PC-9 (cell line): ENCODE results near the gene ASB16. TPM values are rescaled to one million over a fixed set of nuclear protein-coding genes. Genes with fewer than 3 reads are reported as not detected.

Source experiments
- BruUV-seq: library from RNA; stranded (reverse); fragments of 400-500 nt; replicated peaks from 2 replicates; lab custom pipeline; 2021; lab: Mats Ljungman, UMichigan
- CTCF ChIA-PET: fragments of 300-600 bp; sonication (Branson Sonifier 250); formaldehyde crosslinking; loops from one replicate; lab custom pipeline; 2022; ENCODE audit warnings: antibody characterized with exemption; lab: Charles Lee
- POLR2A ChIA-PET: fragments of 300-600 bp; sonication (Branson Sonifier 250); formaldehyde crosslinking; loops from one replicate; lab custom pipeline; 2022; ENCODE audit warnings: antibody characterized with exemption; ENCODE audit not compliant: unreplicated experiment; lab: Charles Lee
- DNase-seq, 2 experiments: peaks; one replicate each; pipeline versions ENCODE4 v3.0.0 to v3.0.0-alpha.2; 2015 to 2022; ENCODE audit warnings: mixed read lengths in 1 of 2
- H2AFZ ChIP-seq: fragments of 200-600 bp; sonication (generic); 2 replicates; pipeline ENCODE4 v1.8.1; 2017; ENCODE audit warnings: antibody characterized with exemption
- H3F3A ChIP-seq: fragments of 200-600 bp; sonication (generic); 2 replicates; pipeline ENCODE4 v1.8.1; 2017; ENCODE audit warnings: antibody characterized with exemption, mild to moderate bottlenecking, low read depth; ENCODE audit not compliant: insufficient read depth
- H3K27ac ChIP-seq: fragments of 200-600 bp; sonication (generic); 2 replicates; pipeline ENCODE4 v1.6.1; 2016; ENCODE audit warnings: mixed run types
- H3K27me3 ChIP-seq: fragments of 200-600 bp; sonication (generic); 2 replicates; pipeline ENCODE4 v1.6.1; 2016; ENCODE audit warnings: low read depth, mixed run types; ENCODE audit not compliant: insufficient read depth
- H3K36me3 ChIP-seq: fragments of 200-600 bp; sonication (generic); 2 replicates; pipeline ENCODE4 v1.6.1; 2016; ENCODE audit warnings: low read depth, mixed run types
- H3K4me1 ChIP-seq: fragments of 200-600 bp; sonication (generic); replicated peaks from 2 replicates; pipeline ENCODE4 v1.6.1; 2016; ENCODE audit warnings: mixed run types; ENCODE audit not compliant: insufficient read depth
- H3K4me2 ChIP-seq: fragments of 200-600 bp; sonication (generic); 2 replicates; pipeline ENCODE4 v1.6.1; 2017; ENCODE audit warnings: mixed run types
- H3K4me3 ChIP-seq: fragments of 200-600 bp; sonication (generic); 2 replicates; pipeline ENCODE4 v1.6.1; 2016; ENCODE audit warnings: mixed run types
- H3K79me2 ChIP-seq: fragments of 200-600 bp; sonication (generic); 2 replicates; pipeline ENCODE4 v1.6.1; 2017; ENCODE audit warnings: low read depth, mixed run types
- H3K9me2 ChIP-seq: fragments of 200-600 bp; sonication (generic); 2 replicates; pipeline ENCODE4 v1.8.1; 2017; ENCODE audit warnings: mild to moderate bottlenecking; ENCODE audit not compliant: insufficient read depth
- H3K9me3 ChIP-seq: fragments of 200-600 bp; sonication (generic); 2 replicates; pipeline ENCODE4 v1.8.1; 2016; ENCODE audit warnings: low read depth; ENCODE audit not compliant: insufficient read depth
- H4K20me1 ChIP-seq: fragments of 200-600 bp; sonication (generic); 2 replicates; pipeline ENCODE4 v1.8.1; 2017; ENCODE audit not compliant: insufficient read depth
- CTCF ChIP-seq: fragments of 200-600 bp; sonication (generic); conservative IDR thresholded peaks from 2 replicates; pipeline ENCODE4 v1.6.1; 2017; ENCODE audit warnings: mixed run types, antibody characterized with exemption, mild to moderate bottlenecking, moderate library complexity
- EZH2 ChIP-seq: fragments of 200-600 bp; sonication (generic); IDR thresholded peaks from 2 replicates; pipeline ENCODE4 v1.8.0; 2017; ENCODE audit warnings: antibody characterized with exemption, low read depth
- intact Hi-C: fragments of 100-400 bp; cut with micrococcal nuclease; formaldehyde crosslinking; loops from one replicate; pipeline ENCODE4 v1.10.0; 2022; ENCODE audit not compliant: unreplicated experiment
- total RNA-seq: library from RNA; stranded (reverse); gene quantifications from 2 replicates; pipeline ENCODE4 v1.2.3, GENCODE V29; 2021

ASB16 gene
- total RNA-seq, 1 experiment from 2014 or later: not detected

DNA sequence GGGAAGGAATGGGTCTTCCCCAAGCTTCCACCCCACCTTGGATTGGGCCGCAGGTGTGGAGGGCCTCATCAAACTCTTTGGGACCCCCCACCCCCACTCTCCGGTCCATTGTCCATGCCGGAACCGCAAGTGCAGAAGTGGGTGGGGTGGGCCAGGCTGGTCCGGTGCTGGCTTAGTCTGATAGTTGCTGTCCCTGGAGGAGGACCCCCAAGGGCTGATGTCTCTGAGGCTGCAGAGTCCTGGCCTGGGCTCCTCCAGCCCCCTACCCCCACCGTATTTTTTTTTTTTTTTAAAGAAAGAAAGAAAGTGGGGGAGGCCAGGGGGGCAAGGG is 36.3 kb downstream of the ASB16 start:
- H4K20me1 ChIP-seq: no peaks in the 10 kb centered on the region
- no peak for DNase-seq
- H3K4me1 ChIP-seq: peaks cover 40% of the 10 kb centered on the region
- H2AFZ ChIP-seq: no peak overlapping the region
- no peaks in the 10 kb centered on the region for H3K27me3 ChIP-seq
- H3K36me3 ChIP-seq: peaks cover 19% of the 10 kb centered on the region; the same call in 1 of the 2 replicates
- H3K9me2 ChIP-seq: no peaks in the 10 kb centered on the region
- no peak overlapping the region for H3K4me3 ChIP-seq
- TF ChIP-seq EZH2 (no peak), CTCF (no peak)
- intact Hi-C loops: no loop called here
- H3K27ac ChIP-seq: no peak overlapping the region
- BruUV-seq: no TSS peak
- H3K4me2 ChIP-seq: no peak overlapping the region
- no peaks in the 10 kb centered on the region for H3K9me3 ChIP-seq
- ChIA-PET CTCF (interaction anchor here (0.5 kb wide), 1 partner anchor 60 kb away, joined by 3 read pairs; no protein-coding TSS in a partner anchor), POLR2A (no interaction called here)
- 0 out of 2 replicates have a peak, but pooled peaks cover under 1% of the 10 kb centered on the region for H3K79me2 ChIP-seq
- peaks cover 64% of the 10 kb centered on the region for H3F3A ChIP-seq

GRCh38 chr17:44207319-44207718 is 36.8 kb downstream of the ASB16 start:
- intact Hi-C loops: no loop called here
- H3K4me1 ChIP-seq: peaks cover 40% of the 10 kb centered on the region
- no peaks in the 10 kb centered on the region for H3K79me2 ChIP-seq
- DNase-seq: no peak
- no peak overlapping the region for H3K27ac ChIP-seq
- H3K4me3 ChIP-seq: no peak overlapping the region
- H3K9me2 ChIP-seq: no peaks in the 10 kb centered on the region
- H3K36me3 ChIP-seq: peaks cover 19% of the 10 kb centered on the region; the same call in 1 of the 2 replicates
- ChIA-PET POLR2A (no interaction called here), CTCF (no interaction called here)
- no peaks in the 10 kb centered on the region for H3K27me3 ChIP-seq
- no peak overlapping the region for H3K4me2 ChIP-seq
- no peaks in the 10 kb centered on the region for H3K9me3 ChIP-seq
- TSS peak; percentile 35 for BruUV-seq
- no peak for TF ChIP-seq EZH2
- TF ChIP-seq CTCF: no peak
- no peak overlapping the region for H2AFZ ChIP-seq
- no peaks in the 10 kb centered on the region for H4K20me1 ChIP-seq
- peaks cover 58% of the 10 kb centered on the region for H3F3A ChIP-seq

- H3K36me3 ChIP-seq: peaks cover 19% of the 10 kb centered on the region; the same call in 1 of the 2 replicates
- H3K4me1 ChIP-seq: peaks cover 40% of the 10 kb centered on the region
- no peaks in the 10 kb centered on the region for H3K9me3 ChIP-seq
- ChIA-PET CTCF (no interaction called here), POLR2A (interaction anchor here (0.6 kb wide), 1 partner anchor 12 kb away, joined by 7 read pairs; no protein-coding TSS in a partner anchor)
- H4K20me1 ChIP-seq: no peaks in the 10 kb centered on the region
- H3K4me2 ChIP-seq: no peak overlapping the region
- no peak overlapping the region for H3K4me3 ChIP-seq
- H3F3A ChIP-seq: peaks cover 57% of the 10 kb centered on the region
- no TSS peak for BruUV-seq
- TF ChIP-seq EZH2: no peak
- TF ChIP-seq CTCF: no peak
- intact Hi-C loops: no loop called here
- DNase-seq: no peak
- peak overlapping the region; percentile 76 for H3K27ac ChIP-seq
- no peaks in the 10 kb centered on the region for H3K27me3 ChIP-seq
- no peaks in the 10 kb centered on the region for H3K79me2 ChIP-seq
- no peak overlapping the region for H2AFZ ChIP-seq
- H3K9me2 ChIP-seq: no peaks in the 10 kb centered on the region
Observed at GRCh38 chr17:44207743-44208142, 37.2 kb downstream of the ASB16 start.
